ENCODE measurements around the gene TXK.

The TXK gene

DNA sequence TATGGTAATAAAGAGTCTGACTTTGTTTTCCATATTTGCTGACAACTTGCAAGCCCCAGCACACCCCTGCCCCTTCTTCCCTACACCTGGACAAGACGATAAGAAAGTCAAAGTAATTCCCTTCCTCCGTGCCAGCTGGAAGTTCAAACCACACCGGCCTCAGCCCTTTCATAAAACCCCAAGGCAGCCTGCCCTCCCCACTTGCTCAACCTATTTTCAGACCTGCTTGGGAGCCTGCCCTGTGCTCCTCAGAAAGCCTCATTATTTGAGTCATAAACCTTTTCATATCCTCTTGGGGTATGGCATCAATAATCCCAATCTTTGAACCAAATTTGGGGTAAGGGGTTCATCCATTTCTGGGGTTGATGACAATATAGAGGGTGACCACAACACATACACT, 88.0 kb downstream of the TXK start:
- no peak for DNase-seq

DNA sequence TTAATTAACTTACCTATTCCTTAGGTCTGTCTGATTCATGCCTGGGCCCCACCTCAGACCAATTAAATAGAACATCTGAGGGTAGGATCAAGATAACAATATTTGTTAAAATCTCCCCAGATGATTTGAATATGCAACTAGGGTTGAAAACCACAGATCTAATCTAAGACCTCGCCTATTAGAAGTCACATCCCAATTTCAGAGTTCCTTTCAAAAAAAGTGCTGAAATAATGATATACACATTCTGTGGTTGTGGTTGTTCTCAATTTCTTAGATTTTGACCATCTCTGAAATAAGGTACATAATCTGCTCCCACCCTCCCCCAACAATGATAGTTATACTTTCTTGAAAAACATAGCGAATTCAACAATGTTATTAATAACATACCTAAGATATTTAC, 89.8 kb downstream of the TXK start:
- peak in 1 of 2 experiments; percentile 7 for DNase-seq

- DNase-seq = no peak
Observed at GRCh38 chr4:48043504-48043903, 90.5 kb downstream of the TXK start.

DNA sequence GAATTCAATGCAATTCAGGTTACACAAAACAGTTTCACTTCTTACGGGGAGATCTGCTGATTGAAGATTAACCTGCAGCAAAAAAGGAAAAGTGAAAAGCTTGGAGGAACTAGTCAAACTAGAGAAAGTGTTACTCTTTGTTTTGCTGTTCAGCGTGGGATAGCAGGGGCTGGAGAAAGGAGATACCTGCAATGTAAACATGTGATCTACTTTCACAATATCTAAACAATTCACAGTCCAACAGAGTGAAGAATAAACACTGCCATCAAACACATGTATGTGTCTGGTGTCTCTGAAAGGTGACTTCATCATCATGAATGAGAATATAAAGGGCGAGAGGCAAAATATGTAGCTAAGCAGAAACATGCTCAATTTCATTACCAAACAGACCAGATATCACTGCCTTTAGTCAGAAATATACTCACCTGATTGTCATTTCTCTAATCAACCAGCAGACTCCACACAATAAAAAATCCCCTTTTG, 91.0 kb downstream of the TXK start:
- no peak for DNase-seq

- no peak for DNase-seq
Observed at GRCh38 chr4:48041535-48042137, 92.4 kb downstream of the TXK start.

- DNase-seq = no peak
Observed at GRCh38 chr4:48039561-48039960, 94.5 kb downstream of the TXK start.

DNA sequence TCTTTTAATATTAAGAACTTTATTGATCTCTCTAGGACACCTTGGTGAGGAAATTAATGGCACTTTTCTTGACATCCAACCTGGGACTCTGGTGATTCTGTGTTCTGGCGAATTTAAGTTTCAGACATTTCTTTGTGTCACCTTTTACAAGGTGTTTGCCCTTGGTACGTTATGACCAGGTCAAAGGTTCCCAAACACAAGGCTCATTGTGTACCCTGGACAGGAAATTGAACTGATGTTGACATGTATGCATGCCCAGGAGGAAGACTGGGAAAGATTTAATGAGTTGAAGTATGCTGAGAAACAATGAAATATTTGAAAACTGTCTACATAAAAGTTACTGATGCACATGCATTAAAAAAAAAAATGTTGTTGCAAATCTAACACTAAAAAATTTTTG, 95.4 kb downstream of the TXK start:
- DNase-seq = no peak

- DNase-seq = no peak
Observed at GRCh38 chr4:48037117-48037462, 97.0 kb downstream of the TXK start.

GRCh38 chr4:48035952-48036351, 98.1 kb downstream of the TXK start:
- no peak for DNase-seq

GRCh38 chr4:48033825-48034413, 100.1 kb downstream of the TXK start:
- DNase-seq = peak in 1 of 2 experiments; percentile 34

DNA sequence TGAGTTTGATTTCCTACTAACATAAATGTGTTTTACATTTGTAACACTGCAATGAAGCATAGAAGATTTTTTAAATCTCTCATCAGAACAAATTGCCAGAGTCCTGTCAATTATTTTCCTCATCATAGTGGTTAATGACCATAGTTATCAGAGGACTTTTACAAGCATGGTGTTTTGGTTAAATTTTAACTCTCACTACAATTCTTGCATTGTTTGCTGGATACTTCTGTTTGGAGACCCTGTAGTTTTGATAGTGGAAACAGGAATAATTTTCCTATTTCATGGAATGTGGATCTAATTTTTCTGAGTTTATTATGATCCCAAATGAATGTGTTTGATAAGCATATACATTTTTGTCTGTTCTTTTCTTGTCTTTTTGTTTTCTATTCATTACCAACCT, 100.6 kb downstream of the TXK start:
- no peak for DNase-seq

DNA sequence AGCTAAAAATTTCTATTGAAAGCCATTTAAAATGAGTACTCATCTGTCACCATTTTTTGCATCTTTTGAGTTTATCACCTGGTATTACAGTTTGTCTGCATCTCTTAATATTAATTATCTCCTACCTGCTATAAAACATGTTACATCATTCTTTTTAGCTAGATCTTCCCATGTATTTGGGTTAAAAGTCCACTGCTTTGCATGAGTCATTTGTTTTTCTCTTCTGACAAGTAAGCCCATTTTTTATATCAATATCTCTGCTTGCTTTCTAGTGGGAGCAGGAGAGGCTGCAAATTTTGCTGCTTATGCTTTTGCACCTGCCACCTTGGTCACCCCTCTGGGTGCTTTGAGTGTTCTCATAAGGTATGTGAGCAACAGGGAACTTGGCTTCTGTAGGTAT, 101.3 kb downstream of the TXK start:
- peak; percentile 17 to 30 for DNase-seq

DNA sequence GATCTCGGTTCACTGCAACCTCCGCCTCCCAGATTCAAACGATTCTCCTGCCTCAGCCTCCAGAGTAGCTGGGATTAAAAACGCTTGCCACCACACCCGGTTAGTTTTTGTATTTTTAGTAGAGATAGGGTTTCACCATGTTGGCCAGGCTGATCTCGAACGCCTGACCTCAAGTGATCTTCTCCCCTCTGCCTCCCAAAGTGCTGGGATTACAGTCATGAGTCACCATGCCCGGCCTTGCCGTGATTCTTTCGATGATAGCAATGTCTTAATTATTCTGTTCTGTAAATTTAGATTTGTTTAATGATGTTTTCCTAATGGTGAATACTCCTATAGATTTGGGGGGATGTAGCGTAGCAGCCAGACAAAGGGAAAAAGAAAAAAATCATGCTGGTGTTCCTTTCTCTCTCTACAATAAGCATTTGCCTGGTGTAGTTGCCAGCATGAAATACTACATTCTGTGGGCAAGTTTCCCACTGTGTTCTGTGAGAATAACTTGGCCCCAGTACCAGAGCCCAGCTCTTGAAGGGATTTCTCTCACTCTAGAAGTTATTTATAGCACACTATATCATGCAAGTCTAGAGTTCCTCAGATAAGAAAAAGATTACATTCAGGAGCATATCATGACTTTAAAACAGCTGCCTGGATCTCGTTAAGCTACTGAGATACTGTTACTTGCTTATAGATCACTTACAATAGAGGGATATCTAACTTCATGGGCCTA, 102.1 kb downstream of the TXK start:
- DNase-seq = no peak

- no peak for DNase-seq
Observed at GRCh38 chr4:48030470-48030869, 103.6 kb downstream of the TXK start.

GRCh38 chr4:48028696-48029095, 105.4 kb downstream of the TXK start:
- peak; percentile 16 to 44 for DNase-seq

DNA sequence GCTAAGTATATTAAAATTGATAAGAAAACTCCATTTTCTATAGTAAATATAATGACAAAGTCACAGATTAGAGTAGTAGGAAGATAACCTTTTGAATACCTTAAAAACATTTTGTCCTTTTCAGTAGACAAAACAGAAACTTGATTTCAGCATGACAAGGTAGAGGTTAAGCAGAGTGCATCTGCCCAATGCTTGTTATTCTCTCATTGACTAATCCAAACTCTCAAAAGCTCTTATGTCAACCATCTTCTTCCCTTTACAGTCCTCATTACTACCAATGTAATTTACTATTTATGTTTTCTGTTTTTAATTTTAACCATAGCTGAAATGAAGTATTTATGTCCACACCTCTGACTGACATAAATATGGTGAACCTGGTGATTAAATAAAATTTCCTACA, 106.4 kb downstream of the TXK start:
- DNase-seq = no peak

- DNase-seq = no peak
Observed at GRCh38 chr4:48025005-48025404, 109.0 kb downstream of the TXK start.

DNA sequence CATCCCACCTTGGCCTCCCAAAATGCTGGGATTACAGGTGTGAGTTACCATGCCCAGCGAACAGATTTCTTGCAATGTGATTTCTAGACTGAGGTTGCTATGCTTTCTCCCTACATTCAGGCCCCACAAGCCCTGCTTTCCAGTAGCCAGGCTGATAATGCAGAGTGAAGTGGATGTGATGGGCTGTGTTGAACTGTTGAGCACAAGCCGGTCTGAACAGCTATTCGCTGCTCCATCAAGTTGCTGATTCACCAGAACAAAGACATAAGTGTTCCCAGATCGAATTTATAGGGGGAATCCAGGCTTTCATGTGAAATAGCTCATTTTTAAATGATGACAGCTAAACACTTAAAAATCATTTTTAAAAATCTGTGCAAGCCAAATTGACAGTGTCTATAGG, 109.5 kb downstream of the TXK start:
- no peak for DNase-seq

DNA sequence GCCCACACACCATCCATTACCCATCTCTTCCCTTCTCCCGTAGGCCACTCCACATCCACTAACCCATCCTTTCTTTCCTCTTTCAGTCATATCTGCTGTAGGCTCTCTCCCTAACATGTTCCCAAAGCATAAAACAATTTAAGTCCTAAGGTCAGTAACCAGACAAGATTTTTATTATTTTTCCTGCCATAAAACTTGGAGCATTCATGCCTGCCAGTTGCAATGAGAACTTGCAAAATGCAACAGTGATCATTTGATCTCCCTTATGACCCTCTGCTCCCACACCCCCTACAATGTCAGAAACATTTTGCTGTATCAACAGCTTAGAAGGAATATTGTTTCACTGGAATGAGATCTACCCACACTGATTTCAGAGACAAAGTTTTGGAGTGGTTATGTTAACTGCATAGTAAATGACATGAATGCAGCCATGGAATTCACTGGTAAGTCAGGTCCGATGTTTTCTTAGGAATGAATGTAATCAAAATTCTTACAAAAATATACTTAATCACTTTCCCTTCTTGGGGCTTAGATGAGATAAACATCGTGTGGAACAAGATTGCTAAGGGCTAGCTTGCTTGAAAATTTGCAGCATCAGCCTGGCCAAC, 111.8 kb downstream of the TXK start:
- DNase-seq = no peak

DNA sequence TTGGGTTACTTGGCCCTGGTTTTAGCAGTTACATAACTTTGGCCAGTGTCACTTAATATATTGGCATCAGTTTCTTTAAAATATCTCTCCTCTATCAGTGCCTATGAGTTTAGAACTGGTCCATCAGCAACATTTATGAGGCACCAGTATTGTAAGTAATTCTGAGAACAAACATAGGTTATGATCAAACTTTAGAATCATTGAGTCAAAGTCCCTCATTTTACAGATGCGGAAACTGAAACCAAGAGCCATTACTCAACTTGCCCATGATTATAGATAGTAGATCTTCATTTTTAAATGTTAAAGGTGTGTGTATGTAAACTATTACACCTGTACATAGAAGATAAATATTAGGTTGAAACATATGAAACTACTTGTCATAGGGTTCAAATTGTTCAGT, 113.0 kb downstream of the TXK start:
- DNase-seq = no peak

DNA sequence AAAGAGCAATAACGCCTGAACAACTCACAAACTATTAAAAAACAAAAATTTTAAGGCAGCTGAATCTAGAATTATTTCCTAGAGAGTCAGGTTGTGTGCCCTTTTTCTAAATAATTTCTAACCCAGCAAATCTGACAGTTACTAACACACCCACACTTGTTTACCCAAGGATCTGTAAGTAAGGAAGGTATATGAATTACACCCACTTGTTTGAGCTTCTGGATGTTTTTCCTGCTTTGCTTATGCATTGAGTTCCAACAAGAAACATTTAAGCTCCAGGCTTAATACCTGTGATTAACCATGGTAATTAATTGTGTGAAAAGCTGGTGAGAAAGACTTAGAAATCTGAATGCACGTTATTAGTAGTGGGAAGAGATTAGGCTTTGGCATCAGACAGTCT, 115.9 kb downstream of the TXK start:
- peak in 1 of 2 experiments; percentile 8 for DNase-seq

DNA sequence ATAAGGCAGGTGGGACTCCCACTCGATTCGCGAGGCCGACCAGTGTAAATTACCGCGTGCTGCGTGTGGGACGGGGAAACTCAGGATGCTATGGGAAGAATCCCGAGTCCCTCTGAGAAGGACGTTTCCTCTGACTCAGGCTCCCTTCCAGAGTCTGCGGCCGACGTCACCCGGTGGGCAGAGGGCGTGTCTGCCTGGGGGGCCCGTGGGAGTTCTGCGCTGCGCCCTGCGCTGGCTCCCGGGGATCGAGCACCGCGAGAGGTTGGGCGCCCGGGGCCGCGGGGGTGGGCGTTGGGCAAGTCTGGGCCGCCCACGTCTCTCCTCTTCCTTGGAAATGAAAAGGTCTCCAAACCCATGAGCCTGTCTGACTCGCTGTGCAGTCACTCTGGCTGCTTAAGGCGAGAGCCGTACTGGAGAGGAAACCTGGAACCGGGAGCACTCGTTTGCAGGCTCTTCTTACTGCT, 116.9 kb downstream of the TXK start:
- DNase-seq = peak in 1 of 2 experiments; percentile 60
